ENCODE data around the gene SNCAIP.

The SNCAIP gene

DNA sequence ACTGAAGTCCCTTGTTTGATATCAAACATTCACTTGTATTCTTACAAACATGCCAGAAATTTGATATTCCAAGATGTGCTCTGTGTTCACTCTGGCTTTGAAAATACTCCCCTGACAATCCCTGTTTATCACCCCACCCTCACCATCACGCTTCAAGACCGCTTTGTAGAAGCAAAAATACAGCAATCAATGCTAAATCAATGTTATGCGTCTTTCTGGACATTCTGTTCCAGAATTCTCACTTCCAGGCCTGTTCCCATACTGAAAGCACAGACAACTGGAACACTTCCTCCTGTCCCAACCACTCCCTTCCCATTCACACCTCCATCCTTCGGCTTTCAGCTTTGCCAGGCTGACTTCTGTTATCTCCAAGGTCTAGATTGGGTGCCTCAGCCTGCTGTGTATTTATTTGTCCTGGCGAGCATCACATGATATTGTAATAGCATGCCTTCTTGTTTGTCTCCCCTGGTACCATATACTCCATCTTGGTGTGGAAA lies 72.8 kb downstream of the SNCAIP start:
- H3K36me3 ChIP-seq (ENCODE audit: control insufficient read depth, insufficient read depth, low read length): no peaks in the 10 kb centered on the region
- H3K4me2 ChIP-seq (ENCODE audit: low read length): no peak overlapping the region
- no peaks in the 10 kb centered on the region for H3K9me3 ChIP-seq (ENCODE audit: control insufficient read depth, low read length)
- H3K79me2 ChIP-seq: no peaks in the 10 kb centered on the region
- H3K9ac ChIP-seq: no peak overlapping the region
- no peak overlapping the region for H3K4me3 ChIP-seq (ENCODE audit: low read depth, low read length)
- no peak overlapping the region for H2AFZ ChIP-seq
- H3K27ac ChIP-seq: no peak overlapping the region
- TF ChIP-seq, protein P1, sequence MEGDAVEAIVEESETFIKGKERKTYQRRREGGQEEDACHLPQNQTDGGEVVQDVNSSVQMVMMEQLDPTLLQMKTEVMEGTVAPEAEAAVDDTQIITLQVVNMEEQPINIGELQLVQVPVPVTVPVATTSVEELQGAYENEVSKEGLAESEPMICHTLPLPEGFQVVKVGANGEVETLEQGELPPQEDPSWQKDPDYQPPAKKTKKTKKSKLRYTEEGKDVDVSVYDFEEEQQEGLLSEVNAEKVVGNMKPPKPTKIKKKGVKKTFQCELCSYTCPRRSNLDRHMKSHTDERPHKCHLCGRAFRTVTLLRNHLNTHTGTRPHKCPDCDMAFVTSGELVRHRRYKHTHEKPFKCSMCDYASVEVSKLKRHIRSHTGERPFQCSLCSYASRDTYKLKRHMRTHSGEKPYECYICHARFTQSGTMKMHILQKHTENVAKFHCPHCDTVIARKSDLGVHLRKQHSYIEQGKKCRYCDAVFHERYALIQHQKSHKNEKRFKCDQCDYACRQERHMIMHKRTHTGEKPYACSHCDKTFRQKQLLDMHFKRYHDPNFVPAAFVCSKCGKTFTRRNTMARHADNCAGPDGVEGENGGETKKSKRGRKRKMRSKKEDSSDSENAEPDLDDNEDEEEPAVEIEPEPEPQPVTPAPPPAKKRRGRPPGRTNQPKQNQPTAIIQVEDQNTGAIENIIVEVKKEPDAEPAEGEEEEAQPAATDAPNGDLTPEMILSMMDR (IDR thresholded peaks at IDR 0.05): no peak
- no peaks in the 10 kb centered on the region for H3K4me1 ChIP-seq
- no peaks in the 10 kb centered on the region for H3K27me3 ChIP-seq (ENCODE audit: control insufficient read depth, insufficient read depth, low read length)

GRCh38 chr5:122385286-122385685 lies 73.2 kb downstream of the SNCAIP start:
- no peaks in the 10 kb centered on the region for H3K27me3 ChIP-seq (ENCODE audit: control insufficient read depth, insufficient read depth, low read length)
- H3K9me3 ChIP-seq (ENCODE audit: control insufficient read depth, low read length): no peaks in the 10 kb centered on the region
- H3K36me3 ChIP-seq (ENCODE audit: control insufficient read depth, insufficient read depth, low read length): no peaks in the 10 kb centered on the region
- no peak overlapping the region for H3K4me3 ChIP-seq (ENCODE audit: low read depth, low read length)
- no peak overlapping the region for H2AFZ ChIP-seq
- H3K79me2 ChIP-seq: no peaks in the 10 kb centered on the region
- no peak overlapping the region for H3K9ac ChIP-seq
- H3K27ac ChIP-seq: no peak overlapping the region
- H3K4me1 ChIP-seq: no peaks in the 10 kb centered on the region
- no peak overlapping the region for H3K4me2 ChIP-seq (ENCODE audit: low read length)
- TF ChIP-seq, protein P1 (IDR thresholded peaks at IDR 0.05): no peak

DNA sequence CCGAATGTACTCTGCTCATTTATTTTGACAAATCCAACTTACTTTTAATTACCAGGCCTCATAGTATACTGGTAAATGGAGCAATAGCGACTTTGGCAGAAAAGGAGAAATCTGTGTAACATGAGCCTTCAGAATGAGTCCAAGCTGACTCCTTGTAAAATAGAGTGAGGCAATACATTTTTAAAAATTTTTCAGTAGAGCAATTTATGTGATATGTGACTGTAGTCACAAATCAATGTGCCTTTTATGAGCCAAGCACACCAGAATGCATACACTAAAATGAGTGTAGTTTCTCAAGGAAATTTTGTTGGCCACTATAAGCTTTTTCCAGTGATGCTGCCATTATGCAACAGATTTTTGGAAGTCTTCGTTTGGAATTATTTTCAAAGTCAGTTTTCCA lies 73.8 kb downstream of the SNCAIP start:
- Histone ChIP-seq H3K9me3 (ENCODE audit: control insufficient read depth, low read length) (no peaks in the 10 kb centered on the region), H3K4me1 (no peaks in the 10 kb centered on the region), H3K4me3 (ENCODE audit: low read depth, low read length) (no peak overlapping the region), H3K79me2 (no peaks in the 10 kb centered on the region), H2AFZ (no peak overlapping the region), H3K27me3 (ENCODE audit: control insufficient read depth, insufficient read depth, low read length) (no peaks in the 10 kb centered on the region), H3K9ac (no peak overlapping the region), H3K4me2 (ENCODE audit: low read length) (no peak overlapping the region), H3K27ac (no peak overlapping the region), H3K36me3 (ENCODE audit: control insufficient read depth, insufficient read depth, low read length) (no peaks in the 10 kb centered on the region)
- TF ChIP-seq, protein P1 (IDR thresholded peaks at IDR 0.05): no peak

DNA sequence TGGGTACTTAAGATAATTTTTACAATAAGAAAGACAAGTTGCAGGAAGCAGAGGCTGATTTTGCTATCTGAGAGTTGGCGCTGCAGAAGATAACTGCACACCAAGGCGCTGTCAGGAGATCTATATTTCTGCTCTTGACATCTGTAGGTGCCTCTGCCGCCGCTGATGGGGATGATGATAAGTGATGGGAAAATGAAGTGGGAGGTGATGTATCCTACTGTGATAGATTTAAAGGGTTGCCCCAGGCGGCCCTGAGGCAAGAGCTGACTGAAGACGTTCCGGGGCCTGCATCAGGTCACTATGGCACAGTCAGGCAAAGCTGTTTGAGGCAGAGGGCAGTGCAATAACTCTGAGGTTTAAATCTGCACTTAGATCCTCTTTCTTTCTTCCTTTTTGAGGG lies 78.1 kb downstream of the SNCAIP start:
- Histone ChIP-seq H3K4me2 (ENCODE audit: low read length) (no peak overlapping the region), H3K27ac (no peak overlapping the region), H3K4me1 (no peaks in the 10 kb centered on the region), H3K27me3 (ENCODE audit: control insufficient read depth, insufficient read depth, low read length) (no peaks in the 10 kb centered on the region), H3K4me3 (ENCODE audit: low read depth, low read length) (no peak overlapping the region), H3K9ac (no peak overlapping the region), H3K9me3 (ENCODE audit: control insufficient read depth, low read length) (no peaks in the 10 kb centered on the region), H2AFZ (no peak overlapping the region), H3K79me2 (no peaks in the 10 kb centered on the region), H3K36me3 (ENCODE audit: control insufficient read depth, insufficient read depth, low read length) (no peaks in the 10 kb centered on the region)
- TF ChIP-seq, protein P1 (IDR thresholded peaks at IDR 0.05): no peak

- TF ChIP-seq, protein P1 (IDR thresholded peaks at IDR 0.05): no peak
- H2AFZ ChIP-seq: no peak overlapping the region
- no peak overlapping the region for H3K4me2 ChIP-seq (ENCODE audit: low read length)
- H3K36me3 ChIP-seq (ENCODE audit: control insufficient read depth, insufficient read depth, low read length): no peaks in the 10 kb centered on the region
- no peak overlapping the region for H3K4me3 ChIP-seq (ENCODE audit: low read depth, low read length)
- no peaks in the 10 kb centered on the region for H3K9me3 ChIP-seq (ENCODE audit: control insufficient read depth, low read length)
- no peaks in the 10 kb centered on the region for H3K27me3 ChIP-seq (ENCODE audit: control insufficient read depth, insufficient read depth, low read length)
- H3K9ac ChIP-seq: no peak overlapping the region
- no peaks in the 10 kb centered on the region for H3K79me2 ChIP-seq
- no peaks in the 10 kb centered on the region for H3K4me1 ChIP-seq
- H3K27ac ChIP-seq: no peak overlapping the region
These were observed 78.7 kb downstream of the SNCAIP start for GRCh38 chr5:122390694-122391093.

All from parathyroid adenoma (tissue), 2 donors.